Gastrocnemius medialis (tissue), 4 donors: Measurements from ENCODE around the gene EEFSEC. TPM values are rescaled to one million over a fixed set of nuclear protein-coding genes. Genes with fewer than 3 reads are reported as not detected.

Experiments used
- ATAC-seq, 2 donors: fragments of 150-250 bp; one replicate each; pipeline ENCODE4 v1.9.1; 2016
- DNase-seq, 2 donors: peaks; one replicate each; pipeline ENCODE4 v3.0.0-alpha.2; 2019
- H3K27ac ChIP-seq, 4 donors: fragments of 200-600 bp; sonication (generic); 1 replicate in 1 of 4; 2 replicates in 3 of 4; pipeline ENCODE4 v1.5.1; 2016 to 2018; ENCODE audit warnings: mild to moderate bottlenecking in 2 of 4, moderate library complexity in 1 of 4
- H3K27me3 ChIP-seq, 3 donors: fragments of 200-600 bp; sonication (generic) in 2 of 3; 1 replicate in 1 of 3; 2 replicates in 2 of 3; pipeline versions ENCODE4 v1.5.1 to v1.6.0; 2016 to 2019; ENCODE audit warnings: mild to moderate bottlenecking in 1 of 3, moderate library complexity in 1 of 3
- H3K36me3 ChIP-seq, 2 donors: fragments of 200-600 bp; sonication (generic) in 1 of 2; one replicate each; pipeline ENCODE4 v1.5.1; 2017 to 2018
- H3K4me1 ChIP-seq, 2 donors: fragments of 200-600 bp; sonication (generic) in 1 of 2; one replicate each; pipeline ENCODE4 v1.5.1; 2016 to 2017; ENCODE audit warnings: mild to moderate bottlenecking in 2 of 2
- H3K4me3 ChIP-seq, 4 donors: fragments of 200-600 bp; sonication (generic) in 3 of 4; 1 replicate in 1 of 4; 2 replicates in 3 of 4; pipeline ENCODE4 v1.5.1; 2016 to 2019; ENCODE audit warnings: mild to moderate bottlenecking in 2 of 4
- H3K9me3 ChIP-seq, 3 donors: fragments of 200-600 bp; sonication (generic) in 2 of 3; 1 replicate in 1 of 3; 2 replicates in 2 of 3; pipeline ENCODE4 v1.5.1; 2016 to 2019
- CTCF ChIP-seq, 5 experiments: fragments of 450-650 bp in 3 of 5; fragments of 200-600 bp in 2 of 5; sonication (generic) in 2 of 5; IDR thresholded peaks in 4 of 5; conservative IDR thresholded peaks in 1 of 5; 1 replicate in 4 of 5; 2 replicates in 1 of 5; pipeline ENCODE4 v1.5.1; 2016 to 2019; ENCODE audit warnings: antibody characterized with exemption in 5 of 5, mild to moderate bottlenecking in 3 of 5, moderate library complexity in 3 of 5
- POLR2A ChIP-seq, 2 donors: fragments of 450-650 bp; IDR thresholded peaks; one replicate each; pipeline ENCODE4 v1.6.1; 2017; ENCODE audit warnings: antibody characterized with exemption in 2 of 2, mild to moderate bottlenecking in 2 of 2, moderate library complexity in 2 of 2
- in situ Hi-C, 4 donors: fragments of 200-750 bp; cut with MboI; loops; one replicate each; pipeline versions ENCODE4 v1.15.0 to v1.8.0; 2017; ENCODE audit warnings: low sequenced_read_pairs in 4 of 4
- intact Hi-C: fragments of 100-400 bp; cut with DNase I; formaldehyde crosslinking; loops from one replicate; pipeline ENCODE4 v1.15.1; 2023; ENCODE audit warnings: low total_unique reads
- total RNA-seq, 4 donors: library from RNA; depleted of rRNA; stranded (reverse); fragments of >200 nt; gene quantifications; one replicate each; pipeline versions ENCODE4 v1.1.0 to v1.2.3, GENCODE V29; 2016

EEFSEC gene
- total RNA-seq, 4 donors from 2014 or later = 21.0 to 29.4 (median 23.4) TPM

- in situ Hi-C loops (no loop called here), intact Hi-C loops (no loop called here)
- peak; percentile 57 to 77 for ATAC-seq
- no peaks in the 10 kb centered on the region for H3K9me3 ChIP-seq
- peaks cover 18 to 23% of the 10 kb centered on the region in 2 donors for H3K4me1 ChIP-seq
- H3K36me3 ChIP-seq = peaks cover 0 to 9% of the 10 kb centered on the region in 2 donors
- no peak overlapping the region for H3K4me3 ChIP-seq
- H3K27me3 ChIP-seq = no peaks in the 10 kb centered on the region
- DNase-seq = peak in 1 of 2 donors; percentile 26
- TF ChIP-seq CTCF (IDR thresholded peaks at IDR 0.05 in 4 of 5, conservative IDR thresholded peaks at IDR 0.05 in 1 of 5) (no peak), POLR2A (IDR thresholded peaks at IDR 0.05) (no peak)
- H3K27ac ChIP-seq = peak overlapping the region in 3 of 4 donors; percentile 47 to 65 (median 58)
Measured at GRCh38 chr3:128338536-128339330, 185.5 kb downstream of the EEFSEC start.

GRCh38 chr3:128339491-128340012, 186.3 kb downstream of the EEFSEC start:
- no peak for DNase-seq
- Histone ChIP-seq H3K4me1 (peaks cover 18 to 23% of the 10 kb centered on the region in 2 donors), H3K27me3 (no peaks in the 10 kb centered on the region), H3K4me3 (no peak overlapping the region), H3K27ac (peak overlapping the region in 3 of 4 donors; percentile 47 to 65 (median 58)), H3K36me3 (peaks cover 0 to 9% of the 10 kb centered on the region in 2 donors), H3K9me3 (no peaks in the 10 kb centered on the region)
- intact Hi-C loops = no loop called here
- in situ Hi-C loops = no loop called here
- no peak for ATAC-seq
- TF ChIP-seq CTCF (IDR thresholded peaks at IDR 0.05 in 4 of 5, conservative IDR thresholded peaks at IDR 0.05 in 1 of 5) (no peak), POLR2A (IDR thresholded peaks at IDR 0.05) (no peak)

- intact Hi-C loops (no loop called here), in situ Hi-C loops (no loop called here)
- H3K4me1 ChIP-seq = peaks cover 18 to 23% of the 10 kb centered on the region in 2 donors
- H3K9me3 ChIP-seq = no peaks in the 10 kb centered on the region
- H3K27me3 ChIP-seq = no peaks in the 10 kb centered on the region
- no peak for DNase-seq
- ATAC-seq = no peak
- peaks cover 0 to 9% of the 10 kb centered on the region in 2 donors for H3K36me3 ChIP-seq
- no peak overlapping the region for H3K4me3 ChIP-seq
- TF ChIP-seq POLR2A (IDR thresholded peaks at IDR 0.05) = no peak
- TF ChIP-seq CTCF (IDR thresholded peaks at IDR 0.05 in 4 of 5, conservative IDR thresholded peaks at IDR 0.05 in 1 of 5) = no peak
- peak overlapping the region in 2 of 4 donors; percentile 58 to 65 for H3K27ac ChIP-seq
Measured at GRCh38 chr3:128340198-128340903, 187.1 kb downstream of the EEFSEC start.

- peaks cover 18 to 23% of the 10 kb centered on the region in 2 donors for H3K4me1 ChIP-seq
- peaks cover 0 to 9% of the 10 kb centered on the region in 2 donors for H3K36me3 ChIP-seq
- intact Hi-C loops = no loop called here
- no peak overlapping the region for H3K4me3 ChIP-seq
- no peak overlapping the region for H3K27ac ChIP-seq
- H3K27me3 ChIP-seq = no peaks in the 10 kb centered on the region
- DNase-seq = no peak
- no peak for ATAC-seq
- TF ChIP-seq POLR2A (IDR thresholded peaks at IDR 0.05) = no peak
- TF ChIP-seq CTCF (IDR thresholded peaks at IDR 0.05 in 4 of 5, conservative IDR thresholded peaks at IDR 0.05 in 1 of 5) = no peak
- in situ Hi-C loops = no loop called here
- no peaks in the 10 kb centered on the region for H3K9me3 ChIP-seq
Measured at GRCh38 chr3:128340904-128341555, 187.7 kb downstream of the EEFSEC start.
